ENCODE results near the gene SMOC1. TPM values are rescaled to one million over a fixed set of nuclear protein-coding genes. Genes with fewer than 3 reads are reported as not detected.

SMOC1 gene
- total RNA-seq, 1 experiment from 2014 or later = 0.68 TPM

DNA sequence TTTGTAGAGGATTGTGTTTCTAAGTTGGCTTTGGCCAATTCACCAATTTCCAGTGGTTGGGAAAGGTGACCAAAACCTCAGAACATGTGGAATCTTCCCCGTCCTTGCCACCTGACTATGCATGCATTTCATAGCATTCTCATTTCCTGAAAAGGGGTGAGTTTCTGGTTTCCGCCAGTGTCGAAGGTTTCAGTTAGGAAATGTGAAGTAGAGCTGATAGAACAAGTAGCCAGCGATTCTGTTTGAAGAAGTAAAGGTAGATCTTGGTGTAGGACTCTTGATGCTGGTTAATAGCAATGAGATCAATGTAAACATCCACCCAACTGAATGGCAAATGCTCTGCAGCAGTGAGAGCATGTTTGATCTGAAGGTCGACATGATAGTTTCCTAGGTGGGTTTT is 15.9 kb downstream of the SMOC1 start:
- Histone ChIP-seq H3K9ac (ENCODE audit: extremely low read depth, insufficient read length, low read length) (no peak overlapping the region), H3K4me2 (ENCODE audit: insufficient read depth, insufficient read length, low read length) (no peak overlapping the region), H2AK5ac (ENCODE audit: insufficient read length, low read length) (no peak overlapping the region), H3K27me3 (ENCODE audit: insufficient read depth, low read length) (no peaks in the 10 kb centered on the region), H3K79me2 (ENCODE audit: insufficient read depth, low read length) (no peaks in the 10 kb centered on the region), H2AFZ (ENCODE audit: low read length) (no peak overlapping the region), H3K56ac (ENCODE audit: insufficient read length, low read depth, low read length) (no peak overlapping the region), H2BK12ac (ENCODE audit: insufficient read length, low read depth, low read length) (no peak overlapping the region), H3K4me1 (ENCODE audit: insufficient read depth, low read length) (no peaks in the 10 kb centered on the region), H4K20me1 (ENCODE audit: control insufficient read depth, insufficient read depth, insufficient read length) (no peaks in the 10 kb centered on the region), H2BK5ac (ENCODE audit: insufficient read length, low read length) (no peak overlapping the region), H4K8ac (replicated peaks; ENCODE audit: insufficient read length, low read depth, low read length) (no peak overlapping the region), H3K79me1 (ENCODE audit: insufficient read depth, low read depth, low read length, poor library complexity, severe bottlenecking) (no peaks in the 10 kb centered on the region), H3K27ac (ENCODE audit: insufficient read length, low read depth, low read length) (no peak overlapping the region), H4K91ac (ENCODE audit: insufficient read length, low read depth, low read length) (no peak overlapping the region), H3K9me3 (ENCODE audit: control insufficient read depth, low read depth, low read length) (no peaks in the 10 kb centered on the region), H3K4ac (ENCODE audit: low read depth, low read length) (no peak overlapping the region), H4K5ac (ENCODE audit: insufficient read length, low read depth, low read length) (no peak overlapping the region), H3K18ac (ENCODE audit: insufficient read length, low read depth, low read length) (no peak overlapping the region), H3T11ph (ENCODE audit: low read length) (no peak overlapping the region), H3K14ac (ENCODE audit: insufficient read depth, low read length) (no peak overlapping the region), H3K23me2 (ENCODE audit: insufficient read length, low read depth, low read length, poor library complexity, severe bottlenecking) (no peaks in the 10 kb centered on the region), H2BK15ac (ENCODE audit: low read depth, low read length) (no peak overlapping the region), H2BK20ac (ENCODE audit: low read depth, low read length, poor library complexity, severe bottlenecking) (no peak overlapping the region), H2BK120ac (ENCODE audit: low read depth, low read length, poor library complexity, severe bottlenecking) (no peak overlapping the region), H3K23ac (ENCODE audit: insufficient read length, low read depth, low read length) (no peak overlapping the region)
- H3K4me3 Mint-ChIP-seq = no peak overlapping the region
- peaks cover 7% of the 10 kb centered on the region for H3K27me3 Mint-ChIP-seq (ENCODE audit: low read depth)
- H3K9me3 Mint-ChIP-seq = peaks cover 5 to 14% of the 10 kb centered on the region in 2 experiments
- TF ChIP-seq, protein P1, sequence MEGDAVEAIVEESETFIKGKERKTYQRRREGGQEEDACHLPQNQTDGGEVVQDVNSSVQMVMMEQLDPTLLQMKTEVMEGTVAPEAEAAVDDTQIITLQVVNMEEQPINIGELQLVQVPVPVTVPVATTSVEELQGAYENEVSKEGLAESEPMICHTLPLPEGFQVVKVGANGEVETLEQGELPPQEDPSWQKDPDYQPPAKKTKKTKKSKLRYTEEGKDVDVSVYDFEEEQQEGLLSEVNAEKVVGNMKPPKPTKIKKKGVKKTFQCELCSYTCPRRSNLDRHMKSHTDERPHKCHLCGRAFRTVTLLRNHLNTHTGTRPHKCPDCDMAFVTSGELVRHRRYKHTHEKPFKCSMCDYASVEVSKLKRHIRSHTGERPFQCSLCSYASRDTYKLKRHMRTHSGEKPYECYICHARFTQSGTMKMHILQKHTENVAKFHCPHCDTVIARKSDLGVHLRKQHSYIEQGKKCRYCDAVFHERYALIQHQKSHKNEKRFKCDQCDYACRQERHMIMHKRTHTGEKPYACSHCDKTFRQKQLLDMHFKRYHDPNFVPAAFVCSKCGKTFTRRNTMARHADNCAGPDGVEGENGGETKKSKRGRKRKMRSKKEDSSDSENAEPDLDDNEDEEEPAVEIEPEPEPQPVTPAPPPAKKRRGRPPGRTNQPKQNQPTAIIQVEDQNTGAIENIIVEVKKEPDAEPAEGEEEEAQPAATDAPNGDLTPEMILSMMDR (conservative IDR thresholded peaks at IDR 0.05) = no peak
- peaks cover 0 to 16% (median 2%) of the 10 kb centered on the region in 3 experiments; a peak in 5 of 7 replicates for H3K36me3 Mint-ChIP-seq (ENCODE audit: insufficient read depth in 1 of 3, low read depth in 3 of 3)
- H3K4me1 Mint-ChIP-seq = peaks cover 0 to 4% of the 10 kb centered on the region in 2 experiments; a peak in 1 of 4 replicates
- no peak overlapping the region for H3K27ac Mint-ChIP-seq
- no peak for DNase-seq
- whole genome bisulfite sequencing (ENCODE audit: extremely low coverage, insufficient read length, low lambda C conversion rate) = no CpG with 5 or more reads among the region's 5 CpGs

All from H9 (cell line).